GM23248 (cell line): ENCODE measurements around the gene DPCD. TPM values are rescaled to one million over a fixed set of nuclear protein-coding genes. Genes with fewer than 3 reads are reported as not detected.

Experiments
- DNase-seq: peaks from one replicate; pipeline ENCODE4 v3.0.0-alpha.2; 2015
- H2AFZ ChIP-seq: fragments of 200-600 bp; sonication (generic); 2 replicates; pipeline ENCODE4 v1.6.1; 2016; ENCODE audit warnings: antibody characterized with exemption
- H3F3A ChIP-seq: fragments of 200-600 bp; sonication (generic); 2 replicates; pipeline ENCODE4 v1.6.1; 2016; ENCODE audit warnings: mild to moderate bottlenecking, antibody characterized with exemption, mixed run types; ENCODE audit not compliant: insufficient read depth
- H3K27ac ChIP-seq: fragments of 200-600 bp; sonication (generic); 2 replicates; pipeline ENCODE4 v1.5.1; 2016; ENCODE audit warnings: mild to moderate bottlenecking
- H3K27me3 ChIP-seq: fragments of 200-600 bp; sonication (generic); replicated peaks from 2 replicates; pipeline ENCODE4 v1.6.1; 2016; ENCODE audit warnings: mild to moderate bottlenecking; ENCODE audit not compliant: insufficient read depth
- H3K36me3 ChIP-seq: fragments of 200-600 bp; sonication (generic); 2 replicates; pipeline ENCODE4 v1.6.1; 2016; ENCODE audit warnings: low read depth, mild to moderate bottlenecking
- H3K4me1 ChIP-seq: fragments of 200-600 bp; sonication (generic); 2 replicates; pipeline ENCODE4 v1.6.1; 2016; ENCODE audit warnings: mild to moderate bottlenecking; ENCODE audit not compliant: insufficient read depth
- H3K4me2 ChIP-seq: fragments of 200-600 bp; sonication (generic); one replicate; pipeline ENCODE4 v1.6.1; 2016; ENCODE audit warnings: mild to moderate bottlenecking; ENCODE audit not compliant: unreplicated experiment
- H3K4me3 ChIP-seq: fragments of 200-600 bp; sonication (generic); 2 replicates; pipeline ENCODE4 v1.5.1; 2016; ENCODE audit warnings: mild to moderate bottlenecking
- H3K79me2 ChIP-seq: fragments of 200-600 bp; sonication (generic); 2 replicates; pipeline ENCODE4 v1.6.1; 2016; ENCODE audit warnings: mild to moderate bottlenecking; ENCODE audit not compliant: insufficient read depth
- H3K9ac ChIP-seq: fragments of 200-600 bp; sonication (generic); 2 replicates; pipeline ENCODE4 v1.6.1; 2016; ENCODE audit warnings: mild to moderate bottlenecking
- H3K9me2 ChIP-seq: fragments of 200-600 bp; sonication (generic); 2 replicates; pipeline ENCODE4 v1.6.1; 2016; ENCODE audit warnings: mixed run types, mild to moderate bottlenecking, moderate library complexity; ENCODE audit not compliant: insufficient read depth
- H3K9me3 ChIP-seq: fragments of 200-600 bp; sonication (generic); one replicate; pipeline ENCODE4 v1.6.1; 2017; ENCODE audit warnings: low read depth
- H4K20me1 ChIP-seq: fragments of 200-600 bp; sonication (generic); 2 replicates; pipeline ENCODE4 v1.6.0; 2016; ENCODE audit not compliant: insufficient read depth
- EZH2 ChIP-seq: fragments of 200-600 bp; sonication (generic); IDR thresholded peaks from 2 replicates; pipeline ENCODE4 v1.6.1; 2018; ENCODE audit warnings: antibody characterized with exemption, mild to moderate bottlenecking; ENCODE audit not compliant: insufficient read depth, poor library complexity, severe bottlenecking
- EZH2phosphoT487 ChIP-seq: fragments of 200-600 bp; sonication (generic); IDR thresholded peaks from 2 replicates; pipeline ENCODE4 v1.6.1; 2018; ENCODE audit warnings: antibody characterized with exemption, moderate library complexity, mild to moderate bottlenecking, low read depth; ENCODE audit not compliant: insufficient read depth
- WGBS, 2 experiments: methylation state at CpG; one replicate each; pipeline ENCODE4 v1.1.6; 2015 to 2017; ENCODE audit warnings: low lambda C conversion rate in 2 of 2, low coverage in 1 of 2; ENCODE audit errors: missing lambda C conversion rate in 2 of 2; 5-methylcytosine and 5-hydroxymethylcytosine counted together
- in situ Hi-C: fragments of 300-500 bp; cut with MboI; formaldehyde crosslinking; loops from 2 replicates; pipeline ENCODE4 v1.15.0; 2020
- polyA plus RNA-seq: library from polyadenylated mRNA; unstranded; fragments of >200 nt; fragmentation: Nextera tagmentation; extraction: Ambion mirVana; gene quantifications from 2 replicates; pipeline ENCODE4 v1.2.1, GENCODE V29; 2016
- total RNA-seq: library from RNA; depleted of rRNA; stranded (reverse); fragments of >200 nt; shearing (Covaris generic); gene quantifications from 2 replicates; pipeline ENCODE4 v1.2.3, GENCODE V29; 2014

The DPCD gene
- total and polyA plus RNA-seq, 2 experiments from 2014 or later, result 57.9 to 59.9 TPM

DNA sequence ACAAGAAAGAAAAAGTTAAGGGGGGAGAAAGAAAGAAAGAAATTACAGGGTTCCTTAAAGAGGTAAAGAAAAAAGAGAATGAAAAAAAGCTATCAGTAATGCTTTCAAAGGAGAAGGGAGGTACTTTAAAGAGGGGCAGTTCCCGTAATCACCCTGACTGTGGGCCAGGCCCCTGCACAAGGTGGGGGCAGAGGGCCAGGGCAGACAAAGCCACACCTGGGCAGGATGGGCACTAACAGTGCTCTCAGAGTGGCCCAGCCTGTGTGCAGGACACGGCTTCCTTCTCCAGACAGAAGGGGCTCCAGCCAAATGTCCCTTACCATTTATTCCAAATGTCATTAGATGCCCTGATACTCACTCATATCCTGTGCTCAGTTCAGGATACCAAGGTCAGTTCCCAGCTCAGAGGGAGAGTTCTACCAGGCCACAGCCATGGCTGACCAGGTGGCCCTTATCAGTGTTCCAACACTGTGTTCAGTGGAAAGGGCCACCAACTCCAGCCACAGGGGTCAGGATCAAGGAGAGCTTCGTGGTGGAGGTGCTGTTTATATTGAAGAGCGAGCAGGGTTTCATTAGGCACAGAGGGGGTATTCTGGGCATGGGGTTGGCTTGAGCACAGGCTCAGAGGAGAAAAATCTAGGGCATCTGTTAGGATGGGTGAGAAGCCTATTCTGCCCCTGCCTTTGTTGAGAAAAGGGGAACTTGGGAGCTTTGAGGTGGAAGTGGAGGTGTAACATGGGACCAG, 29.9 kb downstream of the DPCD start:
- Histone ChIP-seq H4K20me1 (no peaks in the 10 kb centered on the region), H3F3A (no peaks in the 10 kb centered on the region), H3K79me2 (no peaks in the 10 kb centered on the region), H3K9me2 (no peaks in the 10 kb centered on the region), H2AFZ (no peak overlapping the region), H3K9ac (no peak overlapping the region), H3K4me1 (no peaks in the 10 kb centered on the region), H3K4me2 (no peak overlapping the region), H3K4me3 (no peak overlapping the region), H3K36me3 (peaks cover 2% of the 10 kb centered on the region; the same call in 1 of the 2 replicates), H3K9me3 (no peaks in the 10 kb centered on the region), H3K27me3 (no peaks in the 10 kb centered on the region), H3K27ac (no peak overlapping the region)
- WGBS, 2 experiments, result 85 to 87% methylated on average over 4 of the region's 4 CpGs
- TF ChIP-seq EZH2phosphoT487, result no peak
- TF ChIP-seq EZH2, result no peak
- in situ Hi-C loops, result no loop called here
- DNase-seq, result no peak

- no peaks in the 10 kb centered on the region for H3K79me2 ChIP-seq
- no peaks in the 10 kb centered on the region for H3F3A ChIP-seq
- H4K20me1 ChIP-seq, result no peaks in the 10 kb centered on the region
- peaks cover 8% of the 10 kb centered on the region; the same call in 1 of the 2 replicates for H3K36me3 ChIP-seq
- H2AFZ ChIP-seq, result no peak overlapping the region
- no peaks in the 10 kb centered on the region for H3K9me3 ChIP-seq
- 89 to 100% methylated on average over 2 of the region's 2 CpGs for WGBS, 2 experiments
- no peak overlapping the region for H3K9ac ChIP-seq
- H3K27me3 ChIP-seq, result no peaks in the 10 kb centered on the region
- H3K4me1 ChIP-seq, result no peaks in the 10 kb centered on the region
- no peak overlapping the region for H3K4me2 ChIP-seq
- H3K27ac ChIP-seq, result no peak overlapping the region
- no peaks in the 10 kb centered on the region for H3K9me2 ChIP-seq
- no peak for TF ChIP-seq EZH2
- TF ChIP-seq EZH2phosphoT487, result no peak
- H3K4me3 ChIP-seq, result no peak overlapping the region
- in situ Hi-C loops, result no loop called here
- DNase-seq, result no peak
These were observed 30.8 kb downstream of the DPCD start for GRCh38 chr10:101618871-101619270.

GRCh38 chr10:101619983-101620382, 31.9 kb downstream of the DPCD start:
- no peaks in the 10 kb centered on the region for H4K20me1 ChIP-seq
- in situ Hi-C loops, result no loop called here
- TF ChIP-seq EZH2phosphoT487 (no peak), EZH2 (no peak)
- no peak overlapping the region for H2AFZ ChIP-seq
- 97% methylated on average over 6 of the region's 6 CpGs for WGBS, 2 experiments
- H3K4me2 ChIP-seq, result no peak overlapping the region
- H3K27me3 ChIP-seq, result no peaks in the 10 kb centered on the region
- H3K9me3 ChIP-seq, result no peaks in the 10 kb centered on the region
- no peak overlapping the region for H3K9ac ChIP-seq
- peaks cover 14% of the 10 kb centered on the region; the same call in 1 of the 2 replicates for H3K36me3 ChIP-seq
- no peaks in the 10 kb centered on the region for H3K79me2 ChIP-seq
- H3K4me3 ChIP-seq, result no peak overlapping the region
- H3F3A ChIP-seq, result no peaks in the 10 kb centered on the region
- no peaks in the 10 kb centered on the region for H3K9me2 ChIP-seq
- H3K4me1 ChIP-seq, result no peaks in the 10 kb centered on the region
- no peak for DNase-seq
- H3K27ac ChIP-seq, result no peak overlapping the region

DNA sequence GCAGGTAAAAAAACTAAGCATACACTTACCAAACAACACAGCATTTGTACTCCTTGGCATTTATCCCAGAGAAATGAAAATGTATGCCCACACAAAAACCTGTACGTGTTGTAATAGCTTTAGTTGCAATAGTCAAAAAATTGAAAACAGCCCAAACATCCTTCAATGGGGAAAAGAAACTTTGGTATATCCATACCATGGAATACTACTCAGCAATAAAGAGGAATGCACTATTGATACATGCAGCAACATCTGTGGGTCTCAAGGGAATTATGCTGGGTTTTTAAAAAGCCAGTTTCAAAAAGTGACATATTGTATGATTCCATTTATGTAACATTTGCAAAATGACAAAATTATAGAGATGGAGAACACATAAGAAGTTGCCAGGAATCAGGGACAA, 35.4 kb downstream of the DPCD start:
- no peak overlapping the region for H3K27ac ChIP-seq
- no peak for DNase-seq
- no peaks in the 10 kb centered on the region for H3K4me1 ChIP-seq
- H3K27me3 ChIP-seq, result no peaks in the 10 kb centered on the region
- no peak overlapping the region for H3K4me3 ChIP-seq
- peaks cover 14% of the 10 kb centered on the region; the same call in 1 of the 2 replicates for H3K36me3 ChIP-seq
- WGBS, 2 experiments, result 94 to 100% methylated on average over 1 of the region's 1 CpG
- no peaks in the 10 kb centered on the region for H3F3A ChIP-seq
- H3K79me2 ChIP-seq, result no peaks in the 10 kb centered on the region
- no peaks in the 10 kb centered on the region for H3K9me3 ChIP-seq
- no peak overlapping the region for H3K4me2 ChIP-seq
- in situ Hi-C loops, result no loop called here
- H3K9me2 ChIP-seq, result no peaks in the 10 kb centered on the region
- no peak for TF ChIP-seq EZH2phosphoT487
- TF ChIP-seq EZH2, result no peak
- H2AFZ ChIP-seq, result no peak overlapping the region
- no peak overlapping the region for H3K9ac ChIP-seq
- no peaks in the 10 kb centered on the region for H4K20me1 ChIP-seq
